HepG2 (cell line): ENCODE measurements around the gene ANXA11. TPM values are rescaled to one million over a fixed set of nuclear protein-coding genes. Genes with fewer than 3 reads are reported as not detected.

ENCODE experiments used
- ATAC-seq: fragments of 200-7000 bp; cut with Tn5 transposase; 3 replicates; pipeline ENCODE4 v1.9.1; 2020; ENCODE audit warnings: mild to moderate bottlenecking, moderate library complexity
- BruUV-seq: library from RNA; stranded (reverse); fragments of 400-500 nt; replicated peaks from 2 replicates; lab custom pipeline; 2021; lab: Mats Ljungman, UMichigan
- CTCF ChIA-PET: fragments of 300-600 bp; formaldehyde crosslinking; extraction: SDS; loops from one replicate; lab custom pipeline; 2021; ENCODE audit warnings: low total read pairs, inconsistent platforms, low intra/inter-chr PET ratio; lab: Yijun Ruan, JAX
- POLR2A ChIA-PET: fragments of 350-600 bp; sonication (Branson Sonifier 250); formaldehyde crosslinking; loops from one replicate; lab custom pipeline; 2020; ENCODE audit warnings: antibody characterized with exemption, inconsistent platforms; lab: Yijun Ruan, JAX
- DNase-seq: peaks from one replicate; pipeline ENCODE4 v3.0.0-alpha.2; 2015; ENCODE audit warnings: low spot score
- FAIRE-seq: peaks from 3 replicates; lab custom pipeline; 2011; peaks lifted over from hg19 to GRCh38; lab: Jason Lieb, UNC
- H2AFZ ChIP-seq: one replicate; pipeline ENCODE4 v1.6.1; 2011; ENCODE audit warnings: low read length, inconsistent platforms
- H3K27ac ChIP-seq: fragments of 300-600 bp; 3 replicates; pipeline ENCODE4 v1.8.0; 2011; ENCODE audit warnings: mixed run types, mild to moderate bottlenecking, mixed read lengths, low read length, inconsistent platforms; ENCODE audit not compliant: insufficient read depth; ENCODE audit errors: extremely low read length
- H3K27me3 ChIP-seq, 2 experiments: fragments of 200-600 bp in 1 of 2; 2 replicates in 1 of 2; 3 replicates in 1 of 2; pipeline versions ENCODE4 v1.6.0 to v1.8.0; 2011; ENCODE audit warnings: low read length in 2 of 2, mild to moderate bottlenecking in 2 of 2, moderate library complexity in 2 of 2, inconsistent platforms in 1 of 2; ENCODE audit not compliant: insufficient read depth in 2 of 2, control insufficient read depth in 1 of 2
- H3K36me3 ChIP-seq, 2 experiments: fragments of 200-600 bp in 1 of 2; replicated peaks in 1 of 2; 2 replicates in 1 of 2; 3 replicates in 1 of 2; pipeline versions ENCODE4 v1.5.1 to v1.8.0; 2011; ENCODE audit warnings: low read length in 2 of 2, inconsistent platforms in 1 of 2; ENCODE audit not compliant: insufficient read depth in 2 of 2, control insufficient read depth in 1 of 2
- H3K4me1 ChIP-seq: 2 replicates; pipeline ENCODE4 v1.5.1; 2012; ENCODE audit warnings: low read length, inconsistent platforms; ENCODE audit not compliant: insufficient read depth
- H3K4me2 ChIP-seq: 2 replicates; pipeline ENCODE4 v1.6.0; 2011; ENCODE audit warnings: low read depth, low read length, inconsistent platforms
- H3K4me3 ChIP-seq, 3 experiments: fragments of 200-600 bp in 1 of 3; sonication (generic), shearing (Covaris generic) in 1 of 3; replicated peaks in 1 of 3; 2 replicates each; pipeline ENCODE4 v1.5.1; 2011 to 2016; ENCODE audit warnings: low read length in 3 of 3, inconsistent platforms in 2 of 3, low read depth in 2 of 3, mild to moderate bottlenecking in 2 of 3, control low read depth in 1 of 3, mixed read lengths in 1 of 3; ENCODE audit not compliant: insufficient read depth in 1 of 3
- H3K79me2 ChIP-seq: one replicate; pipeline ENCODE4 v1.6.1; 2011; ENCODE audit warnings: low read length, inconsistent platforms; ENCODE audit not compliant: insufficient read depth
- H3K9ac ChIP-seq: 2 replicates; pipeline ENCODE4 v1.6.0; 2011; ENCODE audit warnings: mild to moderate bottlenecking, low read depth, low read length, inconsistent platforms; ENCODE audit not compliant: insufficient read depth
- H3K9me3 ChIP-seq: 2 replicates; pipeline ENCODE4 v1.5.1; 2012; ENCODE audit warnings: mild to moderate bottlenecking, low read length
- H4K20me1 ChIP-seq: 2 replicates; pipeline ENCODE4 v1.6.0; 2011; ENCODE audit warnings: inconsistent platforms, mild to moderate bottlenecking, low read length, moderate library complexity; ENCODE audit not compliant: insufficient read depth
- ATF7-NPFF ChIP-seq: sonication (generic); formaldehyde crosslinking; IDR thresholded peaks from 2 replicates; pipeline ENCODE4 v1.8.1; 2023; ENCODE audit warnings: mild to moderate bottlenecking, low read depth, missing genetic modification reagents, moderate library complexity
- CAMTA2 ChIP-seq: sonication (generic); formaldehyde crosslinking; IDR thresholded peaks from 2 replicates; pipeline ENCODE4 v1.4.0; 2020; ENCODE audit warnings: mild to moderate bottlenecking, missing genetic modification reagents, borderline replicate concordance
- ETV6 ChIP-seq: sonication (generic); formaldehyde crosslinking; conservative IDR thresholded peaks from 2 replicates; pipeline ENCODE4 v1.4.0; 2020; ENCODE audit warnings: missing genetic modification reagents
- HHEX ChIP-seq: IDR thresholded peaks from 2 replicates; pipeline ENCODE4 v1.6.1; 2016; ENCODE audit warnings: control low read depth
- IRX3 ChIP-seq: sonication (generic); formaldehyde crosslinking; IDR thresholded peaks from 2 replicates; pipeline ENCODE4 v1.8.1; 2023; ENCODE audit warnings: mild to moderate bottlenecking, low read depth, missing genetic modification reagents, borderline replicate concordance
- SNRNP70 ChIP-seq: fragments of 200-400 bp; formaldehyde crosslinking; IDR thresholded peaks from 2 replicates; pipeline ENCODE4 v1.6.1; 2017; ENCODE audit warnings: mild to moderate bottlenecking, low read depth, low read length, moderate library complexity
- ZNF446 ChIP-seq: sonication (generic); formaldehyde crosslinking; IDR thresholded peaks from 2 replicates; pipeline ENCODE4 v1.5.0; 2020; ENCODE audit warnings: mild to moderate bottlenecking, missing genetic modification reagents
- ZNF496 ChIP-seq: sonication (generic); formaldehyde crosslinking; IDR thresholded peaks from 2 replicates; pipeline ENCODE4 v1.8.1; 2023; ENCODE audit warnings: mild to moderate bottlenecking, moderate library complexity, missing genetic modification reagents; ENCODE audit not compliant: insufficient replicate concordance
- ZNF709 ChIP-seq: sonication (generic); formaldehyde crosslinking; IDR thresholded peaks from 2 replicates; pipeline ENCODE4 v1.5.0; 2020; ENCODE audit warnings: mild to moderate bottlenecking, missing genetic modification reagents
- ZNF724P ChIP-seq: sonication (generic); formaldehyde crosslinking; IDR thresholded peaks from 2 replicates; pipeline ENCODE4 v1.8.0; 2022; ENCODE audit warnings: missing genetic modification reagents, borderline replicate concordance
- ZNF775 ChIP-seq: sonication (generic); formaldehyde crosslinking; IDR thresholded peaks from 2 replicates; pipeline ENCODE4 v1.4.0; 2020; ENCODE audit warnings: missing genetic modification reagents, mild to moderate bottlenecking, moderate library complexity, borderline replicate concordance
- ZNF790 ChIP-seq: sonication (generic); formaldehyde crosslinking; IDR thresholded peaks from 2 replicates; pipeline ENCODE4 v1.8.0; 2022; ENCODE audit warnings: missing genetic modification reagents, mild to moderate bottlenecking, borderline replicate concordance
- WGBS: methylation state at CpG from one replicate; pipeline ENCODE4 v1.1.6; 2017; ENCODE audit warnings: low lambda C conversion rate; 5-methylcytosine and 5-hydroxymethylcytosine counted together
- in situ Hi-C: cut with HindIII; loops from 2 replicates; pipeline ENCODE4 v1.10.0; 2017; ENCODE audit warnings: low pct_unique_long_range_greater_than_20kb; ENCODE audit not compliant: extremely low pct_ligation_motif_present
- intact Hi-C: fragments of 100-400 bp; cut with micrococcal nuclease; formaldehyde crosslinking; loops from one replicate; pipeline ENCODE4 v1.10.0; 2022; ENCODE audit not compliant: unreplicated experiment
- polyA plus RNA-seq, 8 experiments: library from polyadenylated mRNA; depleted of rRNA in 3 of 8; stranded (reverse) in 7 of 8; unstranded in 1 of 8; fragments of >200 nt; fragmentation: Illumina TruSeq in 4 of 8; extraction: Trizol in 4 of 8; gene quantifications; 2 replicates each; pipeline versions ENCODE4 v1.2.1 to v1.2.3, GENCODE V29; 2011 to 2016; ENCODE audit warnings: low read depth in 4 of 8, missing spikeins in 1 of 8, mixed read lengths in 1 of 8; ENCODE audit not compliant: insufficient read depth in 1 of 8
- total RNA-seq, 5 experiments: library from RNA; depleted of rRNA; stranded (reverse); fragments of >200 nt; fragmentation: Illumina TruSeq; extraction: Trizol; gene quantifications; 2 replicates each; pipeline ENCODE4 v1.2.3, GENCODE V29; 2016; ENCODE audit warnings: low read depth in 1 of 5
- TF ChIP-seq, protein P1 (sequence below): sonication (generic); formaldehyde crosslinking; IDR thresholded peaks from 2 replicates; pipeline ENCODE4 v1.4.0; 2020; ENCODE audit warnings: missing genetic modification reagents
- TF ChIP-seq, protein P2 (sequence below): sonication (generic); formaldehyde crosslinking; IDR thresholded peaks from 2 replicates; pipeline ENCODE4 v1.5.1; 2020; ENCODE audit warnings: missing genetic modification reagents, mild to moderate bottlenecking, borderline replicate concordance
- TF ChIP-seq, protein P3 (sequence below): sonication (generic); formaldehyde crosslinking; conservative IDR thresholded peaks from 2 replicates; pipeline ENCODE4 v1.8.0; 2022; ENCODE audit warnings: low read depth, missing genetic modification reagents
- TF ChIP-seq, protein P4 (sequence below): sonication (generic); formaldehyde crosslinking; IDR thresholded peaks from 2 replicates; pipeline ENCODE4 v1.4.0; 2020; ENCODE audit warnings: missing genetic modification reagents
- TF ChIP-seq, protein P5 (sequence below): sonication (generic); formaldehyde crosslinking; IDR thresholded peaks from 2 replicates; pipeline ENCODE4 v1.5.0; 2020; ENCODE audit warnings: mild to moderate bottlenecking, missing genetic modification reagents

The ANXA11 gene
- total and polyA plus RNA-seq, 2 of the 13 experiments (the other 11 are each of a cell fraction or from before 2014, with no cell fraction given) = 30.6 to 51.5 TPM

DNA sequence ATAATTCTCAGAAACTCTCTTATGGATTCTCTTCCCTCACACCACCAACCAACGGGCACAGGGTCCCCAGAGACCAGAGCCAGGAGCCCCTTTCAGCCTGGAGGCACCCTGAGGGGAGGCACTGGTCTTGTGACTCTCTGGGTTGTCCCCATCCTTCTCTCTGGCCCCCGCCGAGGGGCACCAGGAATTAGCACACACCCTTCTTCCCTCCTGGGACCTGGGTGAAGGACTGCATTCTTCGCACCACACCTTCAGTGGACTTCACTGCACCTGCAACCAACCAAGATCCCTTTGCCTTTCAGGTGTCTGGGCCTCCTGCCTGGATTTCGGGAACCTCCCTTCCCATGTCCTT is 50.7 kb downstream of the ANXA11 start (continued):
- no peak for TF ChIP-seq ZNF775 (CRISPR knock-in tag)
- TF ChIP-seq ZNF446 (CRISPR knock-in tag) = no peak
- TF ChIP-seq HHEX (CRISPR knock-in tag) = no peak
- TF ChIP-seq, protein P1, sequence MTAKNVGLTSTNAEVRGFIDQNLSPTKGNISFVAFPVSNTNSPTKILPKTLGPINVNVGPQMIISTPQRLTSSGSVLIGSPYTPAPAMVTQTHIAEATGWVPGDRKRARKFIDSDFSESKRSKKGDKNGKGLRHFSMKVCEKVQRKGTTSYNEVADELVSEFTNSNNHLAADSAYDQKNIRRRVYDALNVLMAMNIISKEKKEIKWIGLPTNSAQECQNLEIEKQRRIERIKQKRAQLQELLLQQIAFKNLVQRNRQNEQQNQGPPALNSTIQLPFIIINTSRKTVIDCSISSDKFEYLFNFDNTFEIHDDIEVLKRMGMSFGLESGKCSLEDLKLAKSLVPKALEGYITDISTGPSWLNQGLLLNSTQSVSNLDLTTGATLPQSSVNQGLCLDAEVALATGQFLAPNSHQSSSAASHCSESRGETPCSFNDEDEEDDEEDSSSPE (CRISPR knock-in tag) = no peak

DNA sequence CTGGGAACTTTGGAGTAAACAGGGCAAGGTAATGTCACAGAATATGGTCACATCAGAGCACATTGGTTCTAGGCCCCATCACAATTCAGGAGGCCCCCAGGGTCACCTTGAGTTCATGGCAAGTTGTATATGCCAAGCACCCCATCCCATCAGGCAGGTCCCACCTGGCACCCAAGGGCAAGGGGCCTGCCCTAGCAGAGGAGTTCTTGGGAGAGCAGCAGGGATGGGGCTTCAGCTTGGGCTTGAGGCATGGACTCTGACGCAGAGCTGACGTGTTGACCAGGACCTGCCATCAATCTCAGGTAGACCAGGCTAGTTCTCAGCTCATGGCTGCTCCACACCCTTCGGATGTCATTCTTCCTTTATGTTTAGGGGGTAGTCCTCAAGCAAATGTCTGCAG is 51.9 kb downstream of the ANXA11 start:
- no peaks in the 10 kb centered on the region for H4K20me1 ChIP-seq
- intact Hi-C loops = no loop called here
- no peaks in the 10 kb centered on the region for H3K79me2 ChIP-seq
- BruUV-seq = no TSS peak
- DNase-seq (no peak), FAIRE-seq (no peak), ATAC-seq (no peak)
- in situ Hi-C loops = no loop called here
- POLR2A ChIA-PET = no interaction called here
- WGBS = 100% methylated on average over 3 of the region's 3 CpGs
- no peak overlapping the region for H3K4me3 ChIP-seq
- peaks cover 9 to 20% of the 10 kb centered on the region in 2 experiments; a peak in 4 of 5 replicates for H3K36me3 ChIP-seq
- CTCF ChIA-PET = no interaction called here
- no peak overlapping the region for H3K4me2 ChIP-seq
- H3K27me3 ChIP-seq = no peaks in the 10 kb centered on the region
- no peak overlapping the region for H3K9ac ChIP-seq
- no peaks in the 10 kb centered on the region for H3K4me1 ChIP-seq
- H3K27ac ChIP-seq = no peak overlapping the region
- no peak overlapping the region for H2AFZ ChIP-seq
- no peaks in the 10 kb centered on the region for H3K9me3 ChIP-seq
- TF ChIP-seq ZNF709 (CRISPR knock-in tag) (no peak), ZNF496 (CRISPR knock-in tag) (no peak), CAMTA2 (CRISPR knock-in tag) (no peak), ZNF790 (CRISPR knock-in tag) (no peak), ZNF724P (CRISPR knock-in tag) (no peak), SNRNP70 (no peak), ETV6 (CRISPR knock-in tag) (no peak), IRX3 (CRISPR knock-in tag) (no peak), ATF7-NPFF (no peak), ZNF446 (CRISPR knock-in tag) (no peak)
- TF ChIP-seq, protein P2, sequence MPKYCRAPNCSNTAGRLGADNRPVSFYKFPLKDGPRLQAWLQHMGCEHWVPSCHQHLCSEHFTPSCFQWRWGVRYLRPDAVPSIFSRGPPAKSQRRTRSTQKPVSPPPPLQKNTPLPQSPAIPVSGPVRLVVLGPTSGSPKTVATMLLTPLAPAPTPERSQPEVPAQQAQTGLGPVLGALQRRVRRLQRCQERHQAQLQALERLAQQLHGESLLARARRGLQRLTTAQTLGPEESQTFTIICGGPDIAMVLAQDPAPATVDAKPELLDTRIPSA (CRISPR knock-in tag) = no peak
- TF ChIP-seq, protein P3, sequence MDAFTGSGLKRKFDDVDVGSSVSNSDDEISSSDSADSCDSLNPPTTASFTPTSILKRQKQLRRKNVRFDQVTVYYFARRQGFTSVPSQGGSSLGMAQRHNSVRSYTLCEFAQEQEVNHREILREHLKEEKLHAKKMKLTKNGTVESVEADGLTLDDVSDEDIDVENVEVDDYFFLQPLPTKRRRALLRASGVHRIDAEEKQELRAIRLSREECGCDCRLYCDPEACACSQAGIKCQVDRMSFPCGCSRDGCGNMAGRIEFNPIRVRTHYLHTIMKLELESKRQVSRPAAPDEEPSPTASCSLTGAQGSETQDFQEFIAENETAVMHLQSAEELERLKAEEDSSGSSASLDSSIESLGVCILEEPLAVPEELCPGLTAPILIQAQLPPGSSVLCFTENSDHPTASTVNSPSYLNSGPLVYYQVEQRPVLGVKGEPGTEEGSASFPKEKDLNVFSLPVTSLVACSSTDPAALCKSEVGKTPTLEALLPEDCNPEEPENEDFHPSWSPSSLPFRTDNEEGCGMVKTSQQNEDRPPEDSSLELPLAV (CRISPR knock-in tag) = no peak
- TF ChIP-seq, protein P4, sequence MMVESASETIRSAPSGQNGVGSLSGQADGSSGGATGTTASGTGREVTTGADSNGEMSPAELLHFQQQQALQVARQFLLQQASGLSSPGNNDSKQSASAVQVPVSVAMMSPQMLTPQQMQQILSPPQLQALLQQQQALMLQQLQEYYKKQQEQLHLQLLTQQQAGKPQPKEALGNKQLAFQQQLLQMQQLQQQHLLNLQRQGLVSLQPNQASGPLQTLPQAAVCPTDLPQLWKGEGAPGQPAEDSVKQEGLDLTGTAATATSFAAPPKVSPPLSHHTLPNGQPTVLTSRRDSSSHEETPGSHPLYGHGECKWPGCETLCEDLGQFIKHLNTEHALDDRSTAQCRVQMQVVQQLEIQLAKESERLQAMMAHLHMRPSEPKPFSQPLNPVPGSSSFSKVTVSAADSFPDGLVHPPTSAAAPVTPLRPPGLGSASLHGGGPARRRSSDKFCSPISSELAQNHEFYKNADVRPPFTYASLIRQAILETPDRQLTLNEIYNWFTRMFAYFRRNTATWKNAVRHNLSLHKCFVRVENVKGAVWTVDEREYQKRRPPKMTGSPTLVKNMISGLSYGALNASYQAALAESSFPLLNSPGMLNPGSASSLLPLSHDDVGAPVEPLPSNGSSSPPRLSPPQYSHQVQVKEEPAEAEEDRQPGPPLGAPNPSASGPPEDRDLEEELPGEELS = no peak
- TF ChIP-seq, protein P5, sequence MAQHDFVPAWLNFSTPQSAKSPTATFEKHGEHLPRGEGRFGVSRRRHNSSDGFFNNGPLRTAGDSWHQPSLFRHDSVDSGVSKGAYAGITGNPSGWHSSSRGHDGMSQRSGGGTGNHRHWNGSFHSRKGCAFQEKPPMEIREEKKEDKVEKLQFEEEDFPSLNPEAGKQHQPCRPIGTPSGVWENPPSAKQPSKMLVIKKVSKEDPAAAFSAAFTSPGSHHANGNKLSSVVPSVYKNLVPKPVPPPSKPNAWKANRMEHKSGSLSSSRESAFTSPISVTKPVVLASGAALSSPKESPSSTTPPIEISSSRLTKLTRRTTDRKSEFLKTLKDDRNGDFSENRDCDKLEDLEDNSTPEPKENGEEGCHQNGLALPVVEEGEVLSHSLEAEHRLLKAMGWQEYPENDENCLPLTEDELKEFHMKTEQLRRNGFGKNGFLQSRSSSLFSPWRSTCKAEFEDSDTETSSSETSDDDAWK (CRISPR knock-in tag) = no peak
